CD8-positive, alpha-beta memory T cell (primary cell): Measurements from ENCODE around the gene BMX. TPM values are rescaled to one million over a fixed set of nuclear protein-coding genes. Genes with fewer than 3 reads are reported as not detected.

Experiments
- CTCF ChIA-PET: fragments of 350-600 bp; sonication (Branson Sonifier 250); formaldehyde crosslinking; loops from one replicate; lab custom pipeline; 2021; ENCODE audit warnings: antibody characterized with exemption; lab: Charles Lee
- POLR2A ChIA-PET: fragments of 350-600 bp; sonication (Branson Sonifier 250); formaldehyde crosslinking; loops from one replicate; lab custom pipeline; 2021; ENCODE audit warnings: antibody characterized with exemption; lab: Charles Lee
- DNase-seq, 5 donors: peaks; one replicate each; pipeline versions ENCODE4 v3.0.0 to v3.0.0-alpha.2; 2020 to 2022; ENCODE audit warnings: mixed read lengths in 1 of 5
- H3K27ac ChIP-seq: one replicate; pipeline ENCODE4 v1.7.0; 2013; ENCODE audit warnings: low read depth, mild to moderate bottlenecking, low read length, moderate library complexity
- H3K27me3 ChIP-seq: 2 replicates; pipeline ENCODE4 v1.7.0; 2013; ENCODE audit warnings: low read length, mild to moderate bottlenecking; ENCODE audit not compliant: insufficient read depth, poor library complexity, severe bottlenecking
- H3K36me3 ChIP-seq: 2 replicates; pipeline ENCODE4 v1.7.0; 2013; ENCODE audit warnings: mild to moderate bottlenecking, low read length, moderate library complexity; ENCODE audit not compliant: insufficient read depth
- H3K4me1 ChIP-seq: 2 replicates; pipeline ENCODE4 v1.7.0; 2013; ENCODE audit warnings: mild to moderate bottlenecking, low read length, moderate library complexity; ENCODE audit not compliant: insufficient read depth
- H3K4me3 ChIP-seq: 2 replicates; pipeline ENCODE4 v1.7.0; 2013; ENCODE audit warnings: mild to moderate bottlenecking, low read length
- H3K9me3 ChIP-seq: 2 replicates; pipeline ENCODE4 v1.7.0; 2013; ENCODE audit warnings: mild to moderate bottlenecking, low read length
- H3K27ac Mint-ChIP-seq, 8 donors: one replicate each; pipeline ENCODE4 v1.8.0; 2020 to 2021; ENCODE audit warnings: mixed read lengths in 8 of 8, mild to moderate bottlenecking in 6 of 8, inconsistent platforms in 3 of 8, moderate library complexity in 3 of 8
- H3K27me3 Mint-ChIP-seq, 2 donors: one replicate each; pipeline ENCODE4 v1.8.0; 2020 to 2021; ENCODE audit warnings: mixed read lengths in 2 of 2, mild to moderate bottlenecking in 1 of 2, moderate library complexity in 1 of 2
- H3K36me3 Mint-ChIP-seq, 3 donors: one replicate each; pipeline ENCODE4 v1.8.0; 2020 to 2021; ENCODE audit warnings: mixed read lengths in 3 of 3, inconsistent platforms in 1 of 3, mild to moderate bottlenecking in 1 of 3
- H3K4me1 Mint-ChIP-seq, 3 donors: one replicate each; pipeline ENCODE4 v1.8.0; 2020 to 2021; ENCODE audit warnings: mixed read lengths in 3 of 3, inconsistent platforms in 1 of 3, mild to moderate bottlenecking in 1 of 3
- H3K4me3 Mint-ChIP-seq, 7 donors: one replicate each; pipeline ENCODE4 v1.8.0; 2020 to 2021; ENCODE audit warnings: mixed read lengths in 7 of 7, mild to moderate bottlenecking in 6 of 7, moderate library complexity in 4 of 7, inconsistent platforms in 2 of 7
- H3K9me3 Mint-ChIP-seq, 5 donors: one replicate each; pipeline ENCODE4 v1.8.0; 2020 to 2022; ENCODE audit warnings: mixed read lengths in 5 of 5, mild to moderate bottlenecking in 3 of 5, moderate library complexity in 2 of 5, inconsistent platforms in 1 of 5
- polyA plus RNA-seq: library from polyadenylated mRNA; unstranded; fragments of 300-500 nt; fragmentation: Illumina TruSeq; gene quantifications from one replicate; pipeline ENCODE4 v1.2.3, GENCODE V29; 2021
- total RNA-seq, 2 experiments: library from RNA; stranded (reverse); gene quantifications; one replicate each; pipeline ENCODE4 v1.2.3, GENCODE V29; 2021

Gene BMX
- total and polyA plus RNA-seq, 3 experiments from 2014 or later, result not detected

DNA sequence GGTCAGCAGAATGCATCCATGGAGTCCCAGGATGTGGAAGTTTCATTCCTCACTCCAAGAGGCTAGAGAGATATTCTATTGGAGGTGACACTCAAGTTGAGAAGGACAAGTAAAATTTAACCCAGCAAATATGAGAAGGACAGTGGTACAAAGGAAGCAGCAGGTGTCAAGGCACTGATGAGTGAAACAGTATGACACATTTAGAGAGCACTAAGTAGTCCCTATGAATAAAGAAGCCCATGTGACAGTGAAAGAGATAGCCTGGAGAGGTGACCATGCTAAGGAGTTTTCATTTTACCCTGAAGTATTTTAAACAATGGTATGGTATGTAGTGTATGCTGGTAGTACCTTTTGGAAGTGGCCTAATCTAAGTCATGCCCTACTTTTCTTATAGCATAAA, 9.2 kb downstream of the BMX start:
- Histone ChIP-seq H3K4me1 (no peaks in the 10 kb centered on the region), H3K36me3 (no peaks in the 10 kb centered on the region), H3K27ac (no peak overlapping the region), H3K27me3 (no peaks in the 10 kb centered on the region), H3K4me3 (no peak overlapping the region), H3K9me3 (no peaks in the 10 kb centered on the region)
- no peaks in the 10 kb centered on the region for H3K9me3 Mint-ChIP-seq
- H3K27ac Mint-ChIP-seq, result no peak overlapping the region
- ChIA-PET CTCF (no interaction called here), POLR2A (no interaction called here)
- H3K4me1 Mint-ChIP-seq, result no peaks in the 10 kb centered on the region
- peaks cover 9 to 20% of the 10 kb centered on the region in 2 donors for H3K27me3 Mint-ChIP-seq
- DNase-seq, result no peak
- H3K4me3 Mint-ChIP-seq, result no peak overlapping the region
- H3K36me3 Mint-ChIP-seq, result no peaks in the 10 kb centered on the region

DNA sequence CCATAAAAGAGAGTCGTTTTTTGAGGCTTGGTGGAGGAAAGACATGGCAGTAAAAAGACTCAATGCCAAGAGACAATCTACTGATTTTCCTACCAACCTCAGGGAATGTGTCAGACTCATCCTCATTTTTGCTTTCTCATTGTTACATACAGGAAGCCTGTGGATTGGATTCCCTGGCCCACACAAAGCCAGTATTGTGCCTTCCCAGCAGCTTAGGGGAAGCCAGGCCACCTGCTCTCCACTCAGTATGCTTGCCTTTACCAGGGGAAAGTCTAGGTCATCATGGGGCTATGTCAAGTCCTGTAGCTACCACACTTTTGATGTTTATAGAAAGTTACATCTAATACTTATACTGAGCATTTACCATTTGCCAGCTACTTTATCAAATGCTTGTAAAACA, 11.0 kb downstream of the BMX start:
- H3K36me3 Mint-ChIP-seq, result no peaks in the 10 kb centered on the region

DNA sequence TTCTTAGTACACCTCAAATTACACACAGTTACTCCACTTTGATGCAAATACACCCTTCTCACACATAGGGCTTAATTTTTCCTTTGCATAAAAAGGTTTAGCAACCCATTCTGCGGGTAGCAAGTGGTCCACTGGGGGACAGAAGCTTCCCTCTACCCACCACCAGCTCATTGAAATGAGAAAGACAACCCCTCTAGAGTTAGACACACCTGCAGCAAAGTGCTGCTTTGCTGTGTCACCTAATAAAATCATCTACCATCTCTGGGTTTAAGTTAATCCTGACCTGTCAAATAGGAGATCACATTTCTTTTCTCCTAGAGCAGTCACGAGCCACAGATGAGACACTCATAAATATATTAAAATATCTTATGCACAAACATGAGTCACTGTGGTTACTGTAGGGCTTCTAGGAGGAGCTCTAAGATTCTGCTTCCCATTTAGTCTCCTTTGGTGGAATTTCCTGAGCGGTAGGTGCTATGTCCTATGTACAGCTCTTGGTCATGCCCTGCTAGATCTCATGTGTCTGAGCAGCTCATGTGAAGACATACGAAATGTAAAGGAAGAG, 11.9 kb downstream of the BMX start:
- Mint-ChIP-seq H3K27me3 (peaks cover 3 to 12% of the 10 kb centered on the region in 2 donors), H3K27ac (no peak overlapping the region), H3K4me1 (no peaks in the 10 kb centered on the region), H3K4me3 (no peak overlapping the region), H3K36me3 (no peaks in the 10 kb centered on the region), H3K9me3 (no peaks in the 10 kb centered on the region)
- Histone ChIP-seq H3K4me3 (no peak overlapping the region), H3K36me3 (no peaks in the 10 kb centered on the region), H3K9me3 (no peaks in the 10 kb centered on the region), H3K27me3 (no peaks in the 10 kb centered on the region), H3K27ac (no peak overlapping the region), H3K4me1 (no peaks in the 10 kb centered on the region)
- DNase-seq, result no peak
- CTCF ChIA-PET, result no interaction called here
- POLR2A ChIA-PET, result no interaction called here

More for the DNA sequence above, 11.0 kb downstream of the BMX start:
- Histone ChIP-seq H3K27ac (no peak overlapping the region), H3K9me3 (no peaks in the 10 kb centered on the region), H3K27me3 (no peaks in the 10 kb centered on the region), H3K4me3 (no peak overlapping the region), H3K36me3 (no peaks in the 10 kb centered on the region), H3K4me1 (no peaks in the 10 kb centered on the region)
- ChIA-PET CTCF (no interaction called here), POLR2A (no interaction called here)
- peak overlapping the region in 1 of 8 donors; percentile 11 for H3K27ac Mint-ChIP-seq
- H3K27me3 Mint-ChIP-seq, result peaks cover 3 to 16% of the 10 kb centered on the region in 2 donors
- H3K9me3 Mint-ChIP-seq, result no peaks in the 10 kb centered on the region
- no peak for DNase-seq
- H3K4me3 Mint-ChIP-seq, result no peak overlapping the region
- H3K4me1 Mint-ChIP-seq, result no peaks in the 10 kb centered on the region

DNA sequence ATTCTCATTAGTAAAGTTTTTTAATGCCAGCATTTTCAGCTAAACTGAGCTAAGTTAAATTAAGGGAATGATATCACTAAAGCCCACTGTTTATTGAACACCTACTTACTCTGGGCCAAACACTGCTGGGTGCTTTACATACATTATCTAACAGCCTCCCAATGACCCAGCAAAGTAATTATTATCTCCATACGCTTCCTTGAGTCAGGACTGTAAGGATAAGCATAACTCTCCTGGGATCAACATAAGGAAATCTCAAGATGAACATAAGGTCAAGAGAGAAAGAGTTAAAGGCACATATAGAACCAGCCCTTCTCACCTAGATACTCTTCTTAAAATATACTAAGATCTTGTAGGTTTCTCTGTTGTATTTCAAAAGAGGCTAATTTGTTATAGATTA, 13.7 kb downstream of the BMX start:
- ChIA-PET POLR2A (no interaction called here), CTCF (no interaction called here)
- Histone ChIP-seq H3K27ac (no peak overlapping the region), H3K4me3 (no peak overlapping the region), H3K4me1 (no peaks in the 10 kb centered on the region), H3K36me3 (no peaks in the 10 kb centered on the region), H3K9me3 (no peaks in the 10 kb centered on the region), H3K27me3 (no peaks in the 10 kb centered on the region)
- H3K4me1 Mint-ChIP-seq, result no peaks in the 10 kb centered on the region
- DNase-seq, result no peak
- no peak overlapping the region for H3K4me3 Mint-ChIP-seq
- H3K27me3 Mint-ChIP-seq, result peaks cover 3 to 12% of the 10 kb centered on the region in 2 donors
- H3K36me3 Mint-ChIP-seq, result no peaks in the 10 kb centered on the region
- H3K9me3 Mint-ChIP-seq, result no peaks in the 10 kb centered on the region
- no peak overlapping the region for H3K27ac Mint-ChIP-seq

DNA sequence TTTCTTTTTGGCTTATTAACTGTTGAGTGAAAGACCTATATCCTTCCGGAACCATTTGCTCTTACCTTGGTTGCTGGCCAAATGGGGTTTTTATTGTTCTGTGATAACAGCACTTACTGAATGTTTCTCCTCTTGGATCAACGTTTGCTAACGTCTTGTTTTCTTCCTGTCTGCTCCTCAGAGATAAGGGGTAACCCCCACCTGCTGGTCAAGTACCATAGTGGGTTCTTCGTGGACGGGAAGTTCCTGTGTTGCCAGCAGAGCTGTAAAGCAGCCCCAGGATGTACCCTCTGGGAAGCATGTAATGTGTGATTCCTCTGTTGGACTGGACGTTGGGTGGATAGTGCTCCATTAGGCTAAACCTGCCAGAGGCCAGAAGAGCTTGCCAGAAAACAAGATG, 15.3 kb downstream of the BMX start:
- H3K9me3 ChIP-seq, result no peaks in the 10 kb centered on the region
- no peaks in the 10 kb centered on the region for H3K4me1 ChIP-seq
- no peak overlapping the region for H3K27ac Mint-ChIP-seq
- H3K36me3 Mint-ChIP-seq, result no peaks in the 10 kb centered on the region
- DNase-seq, result no peak
- POLR2A ChIA-PET, result no interaction called here
- no peaks in the 10 kb centered on the region for H3K27me3 ChIP-seq
- H3K9me3 Mint-ChIP-seq, result no peaks in the 10 kb centered on the region
- no peak overlapping the region for H3K27ac ChIP-seq
- CTCF ChIA-PET, result no interaction called here
- no peak overlapping the region for H3K4me3 Mint-ChIP-seq
- H3K27me3 Mint-ChIP-seq, result peaks cover 3 to 8% of the 10 kb centered on the region in 2 donors
- H3K4me3 ChIP-seq, result no peak overlapping the region
- no peaks in the 10 kb centered on the region for H3K4me1 Mint-ChIP-seq
- H3K36me3 ChIP-seq, result no peaks in the 10 kb centered on the region

DNA sequence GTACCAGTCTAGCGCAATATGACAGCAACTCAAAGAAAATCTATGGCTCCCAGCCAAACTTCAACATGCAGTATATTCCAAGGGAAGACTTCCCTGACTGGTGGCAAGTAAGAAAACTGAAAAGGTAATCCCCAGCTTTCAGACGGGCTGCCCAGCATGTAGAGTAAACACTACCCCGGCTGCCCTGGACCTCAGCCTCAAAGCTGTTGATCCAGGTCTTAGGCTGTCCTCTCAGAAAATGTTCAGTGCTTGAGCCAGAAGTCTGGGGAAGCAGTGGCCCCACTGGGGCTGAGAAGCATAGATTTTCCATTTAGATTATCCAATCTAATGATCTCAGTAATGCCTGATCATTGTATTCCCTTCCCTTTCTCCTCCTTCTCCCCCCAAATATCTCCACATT, 21.9 kb downstream of the BMX start:
- peaks cover 6 to 21% of the 10 kb centered on the region in 2 donors for H3K27me3 Mint-ChIP-seq
- peak overlapping the region in 1 of 8 donors; percentile 41 for H3K27ac Mint-ChIP-seq
- Histone ChIP-seq H3K27me3 (no peaks in the 10 kb centered on the region), H3K36me3 (no peaks in the 10 kb centered on the region), H3K27ac (no peak overlapping the region), H3K9me3 (no peaks in the 10 kb centered on the region), H3K4me3 (no peak overlapping the region), H3K4me1 (no peaks in the 10 kb centered on the region)
- H3K9me3 Mint-ChIP-seq, result no peaks in the 10 kb centered on the region
- ChIA-PET CTCF (no interaction called here), POLR2A (no interaction called here)
- no peak overlapping the region for H3K4me3 Mint-ChIP-seq
- no peaks in the 10 kb centered on the region for H3K36me3 Mint-ChIP-seq
- H3K4me1 Mint-ChIP-seq, result no peaks in the 10 kb centered on the region
- DNase-seq, result no peak

DNA sequence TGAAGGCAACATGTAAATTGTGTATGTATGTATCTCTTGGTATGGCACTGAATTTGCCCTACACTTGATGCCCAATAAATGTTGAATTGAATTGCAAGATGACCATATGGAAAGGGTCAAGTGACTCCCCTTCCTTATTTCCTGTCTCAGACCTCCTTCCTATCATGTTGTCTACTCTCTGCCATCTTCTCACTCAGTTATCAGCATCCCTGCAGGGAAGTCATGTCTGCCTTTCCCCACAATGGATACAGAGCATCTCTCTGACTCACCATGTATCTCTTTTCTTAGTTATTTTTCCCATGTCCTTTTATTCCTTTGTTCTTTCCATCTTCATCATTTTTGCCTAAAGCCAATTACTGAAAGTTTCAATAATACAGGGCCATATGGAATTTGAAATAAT, 22.5 kb downstream of the BMX start:
- H3K27ac Mint-ChIP-seq, result no peak overlapping the region
- no peaks in the 10 kb centered on the region for H3K9me3 ChIP-seq
- H3K27ac ChIP-seq, result no peak overlapping the region
- no peaks in the 10 kb centered on the region for H3K36me3 ChIP-seq
- ChIA-PET CTCF (no interaction called here), POLR2A (no interaction called here)
- H3K4me1 Mint-ChIP-seq, result no peaks in the 10 kb centered on the region
- H3K27me3 ChIP-seq, result no peaks in the 10 kb centered on the region
- H3K4me3 Mint-ChIP-seq, result no peak overlapping the region
- H3K9me3 Mint-ChIP-seq, result no peaks in the 10 kb centered on the region
- no peaks in the 10 kb centered on the region for H3K4me1 ChIP-seq
- DNase-seq, result no peak
- no peaks in the 10 kb centered on the region for H3K36me3 Mint-ChIP-seq
- H3K4me3 ChIP-seq, result no peak overlapping the region
- H3K27me3 Mint-ChIP-seq, result peaks cover 7 to 21% of the 10 kb centered on the region in 2 donors

DNA sequence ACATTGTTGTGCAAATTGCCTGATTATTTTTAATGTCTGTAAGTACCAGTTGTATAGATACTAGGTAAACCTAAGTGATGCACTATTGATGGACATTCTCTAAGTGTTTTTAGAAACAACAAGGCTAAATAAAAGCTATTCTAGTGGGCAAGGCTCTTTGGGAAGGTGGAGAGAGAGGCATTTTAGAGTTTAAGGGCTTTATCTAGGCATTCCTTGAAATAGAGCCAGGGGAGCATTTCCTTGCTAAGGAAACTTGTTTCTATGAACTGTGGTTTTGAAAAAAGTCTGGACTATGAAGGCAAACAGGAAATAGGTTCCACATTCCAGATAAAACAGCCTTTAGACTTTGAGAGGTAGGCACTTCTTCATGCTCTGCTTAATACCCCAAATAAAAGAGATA, 23.8 kb downstream of the BMX start:
- Mint-ChIP-seq H3K4me3 (no peak overlapping the region), H3K36me3 (no peaks in the 10 kb centered on the region), H3K4me1 (no peaks in the 10 kb centered on the region), H3K27ac (no peak overlapping the region), H3K9me3 (no peaks in the 10 kb centered on the region), H3K27me3 (peaks cover 9 to 21% of the 10 kb centered on the region in 2 donors)
- Histone ChIP-seq H3K36me3 (no peaks in the 10 kb centered on the region), H3K27me3 (no peaks in the 10 kb centered on the region), H3K4me1 (no peaks in the 10 kb centered on the region), H3K27ac (no peak overlapping the region), H3K4me3 (no peak overlapping the region), H3K9me3 (no peaks in the 10 kb centered on the region)
- CTCF ChIA-PET, result no interaction called here
- DNase-seq, result no peak
- POLR2A ChIA-PET, result no interaction called here
